ENCODE measurements around the gene PTK6.

The PTK6 gene

DNA sequence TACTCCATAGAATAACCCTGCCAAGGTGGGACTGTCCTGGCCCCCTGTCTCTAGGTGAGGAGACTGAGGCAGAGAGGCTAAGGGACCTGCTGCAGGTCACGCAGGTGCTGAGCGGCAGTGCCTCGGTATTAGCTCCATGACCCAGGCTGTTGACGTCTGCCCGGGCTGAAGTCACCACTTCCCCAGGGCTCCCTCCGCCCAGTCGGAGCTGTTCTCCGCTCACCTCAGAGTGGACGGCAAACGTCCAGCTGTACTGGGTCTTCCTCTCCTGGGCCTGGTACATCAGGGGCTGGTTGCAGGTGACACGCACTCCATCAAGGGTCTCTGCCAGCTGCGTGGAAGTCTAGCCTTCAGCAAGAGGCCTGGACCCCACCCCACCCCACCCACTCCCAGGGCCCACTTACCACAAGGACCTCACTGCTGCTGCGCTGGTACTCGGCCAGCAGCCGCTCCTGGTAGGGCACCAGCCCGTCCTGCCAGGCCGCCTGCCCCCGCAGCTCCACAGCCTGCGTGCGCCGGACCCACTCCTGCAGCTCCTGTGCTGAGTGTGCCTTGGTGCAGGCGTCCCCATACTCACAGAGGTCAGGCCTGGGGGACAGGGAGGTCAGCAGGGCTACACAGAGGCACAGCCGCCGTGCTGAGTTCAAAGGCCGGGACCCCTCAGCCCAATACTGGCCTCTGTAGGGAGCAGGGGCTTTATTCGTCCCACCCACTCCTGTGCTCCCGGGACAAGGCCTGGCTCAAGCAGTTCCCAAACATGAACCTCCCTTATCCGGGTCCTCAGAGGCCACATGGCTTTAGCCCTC is 33.3 kb upstream of the PTK6 start:
- in situ Hi-C loops (cut with MboI; ENCODE audit: low sequenced_read_pairs) = no loop called here

DNA sequence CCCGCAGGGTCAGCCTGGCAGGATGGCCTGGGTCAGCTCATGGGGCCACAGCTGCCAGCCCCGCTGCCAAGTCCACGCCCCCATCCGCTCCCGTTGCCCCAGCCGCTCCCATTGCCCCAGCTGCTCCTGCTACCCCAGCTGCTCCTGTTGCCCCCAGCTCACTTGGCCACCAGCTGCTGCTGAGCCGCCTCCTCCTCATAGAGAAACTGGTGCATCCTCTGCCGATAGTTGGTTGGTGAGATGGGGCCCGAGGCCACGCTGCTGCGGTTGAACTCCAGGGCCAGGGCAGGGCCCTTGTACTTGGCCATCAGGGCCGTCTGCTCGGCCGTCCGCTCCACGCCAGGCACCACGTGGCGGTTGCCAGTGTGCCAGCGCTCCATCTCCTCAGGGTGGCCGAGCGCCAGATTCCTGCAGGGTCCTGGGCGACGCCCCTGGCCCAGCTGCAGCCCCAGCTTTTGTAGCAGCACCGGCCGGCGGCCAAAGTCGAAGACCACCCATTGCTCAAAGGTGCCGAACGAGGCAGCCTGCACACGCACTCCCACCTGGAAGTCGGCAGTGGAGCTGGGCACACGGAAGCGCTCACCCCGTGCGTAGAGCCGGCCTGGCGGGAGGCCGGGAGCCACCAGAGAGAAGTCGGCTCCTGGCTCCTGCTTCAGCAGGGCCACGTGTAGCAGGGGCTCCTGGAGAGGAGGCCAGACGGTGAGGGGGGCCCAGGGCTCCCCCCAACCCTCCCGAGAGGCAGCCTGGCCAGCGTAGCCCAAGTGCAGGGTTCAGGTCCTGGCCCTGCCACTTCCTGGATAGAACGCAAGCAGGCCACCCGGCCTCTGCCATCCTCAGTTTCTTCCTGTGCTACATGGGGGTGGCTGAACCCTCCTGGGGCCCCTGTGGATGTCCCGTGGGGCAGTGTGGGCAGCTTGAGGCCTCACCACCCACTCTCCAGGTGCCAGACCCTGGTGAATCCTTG is 32.1 kb upstream of the PTK6 start:
- in situ Hi-C loops (cut with MboI; ENCODE audit: low sequenced_read_pairs) = no loop called here

DNA sequence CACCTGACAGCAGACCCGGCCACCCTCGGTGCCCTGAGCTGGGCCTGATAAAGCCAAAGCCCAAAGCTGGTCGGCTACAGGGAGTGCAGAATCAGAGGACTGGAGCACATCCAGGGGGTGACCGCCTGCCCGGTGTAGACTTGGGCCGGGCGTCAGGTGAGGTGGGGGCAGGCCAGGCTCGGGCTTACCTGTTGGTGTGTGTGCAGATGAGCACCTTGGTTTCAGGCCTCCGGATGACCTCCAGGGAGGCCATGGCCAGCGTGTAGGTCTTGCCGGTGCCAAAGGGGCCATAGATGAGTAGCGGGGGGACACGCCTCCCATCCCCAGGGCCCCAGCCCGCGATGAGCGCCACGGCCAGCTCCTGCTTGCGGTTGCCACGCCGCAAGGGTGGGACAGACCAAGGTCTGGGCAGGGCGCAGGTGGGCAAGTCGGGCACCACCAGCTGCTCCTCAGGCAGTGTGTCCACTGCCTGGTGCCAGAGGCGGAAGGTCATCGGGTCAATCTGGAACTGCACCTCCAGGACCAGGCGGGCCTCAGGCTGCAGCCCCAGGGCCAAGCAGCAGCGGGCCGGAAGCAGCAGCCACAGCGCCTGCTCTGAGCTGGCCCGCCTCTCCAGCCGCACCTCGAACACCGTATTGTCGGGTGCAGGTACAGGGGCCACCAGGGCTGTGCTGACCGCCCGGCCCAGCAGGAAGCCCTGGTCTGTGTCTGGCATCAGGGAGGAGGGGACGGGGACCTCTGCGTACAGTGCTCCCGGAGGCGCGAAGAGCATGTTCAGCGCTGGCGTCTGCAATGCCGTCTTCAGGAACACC is 31.2 kb upstream of the PTK6 start:
- in situ Hi-C loops (cut with MboI; ENCODE audit: low sequenced_read_pairs) = no loop called here

DNA sequence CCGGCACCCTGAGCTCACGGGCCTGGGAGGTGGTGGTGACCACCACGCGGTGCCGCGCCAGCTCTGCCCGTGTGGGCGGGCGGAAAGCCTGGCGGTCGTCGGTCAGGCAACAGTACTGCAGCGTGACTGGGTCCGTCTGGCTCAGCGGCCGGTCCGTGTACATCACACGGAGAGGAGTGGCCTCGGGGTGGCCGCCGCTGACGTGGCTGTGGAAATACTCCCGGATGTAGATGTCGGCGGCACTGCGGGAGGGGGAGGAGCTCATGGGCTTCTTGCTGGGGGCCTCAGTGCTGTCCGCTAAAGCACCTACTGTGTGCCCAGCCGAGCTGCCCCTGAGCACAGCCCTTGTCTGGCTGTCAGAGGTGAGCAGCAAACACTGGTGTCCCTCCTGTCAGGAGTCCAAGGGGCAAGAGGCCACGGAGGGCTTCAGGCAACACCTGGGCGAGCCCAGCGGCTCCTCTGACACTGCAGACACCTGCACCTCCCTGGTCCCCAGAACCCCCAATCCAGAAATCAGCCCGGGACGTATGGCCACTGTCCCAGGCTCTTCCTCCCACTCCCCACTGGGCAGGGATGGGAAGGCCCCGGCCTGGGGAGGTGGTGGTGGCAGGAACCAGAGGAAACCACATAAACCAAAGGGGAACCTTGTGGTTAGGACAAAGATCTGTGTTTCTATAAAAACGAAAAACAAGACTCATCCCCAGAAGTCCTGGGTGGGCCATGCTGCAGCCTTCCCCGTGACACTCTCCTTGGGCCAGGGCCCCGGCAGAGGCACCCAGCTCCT is 30.4 kb upstream of the PTK6 start:
- in situ Hi-C loops (cut with MboI; ENCODE audit: low sequenced_read_pairs) = no loop called here

DNA sequence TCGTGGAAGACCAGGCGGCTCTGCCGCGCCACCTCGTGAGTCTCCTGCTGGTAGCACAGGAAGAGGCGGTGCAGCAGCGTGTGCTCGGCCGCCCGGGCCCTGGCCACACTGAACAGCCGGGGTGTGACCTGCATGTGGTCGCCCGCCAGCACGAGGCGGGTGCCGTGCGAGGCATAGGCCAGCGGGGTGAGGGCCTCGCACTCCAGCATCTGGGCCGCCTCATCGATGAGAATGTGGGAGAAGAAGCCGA is 29.9 kb upstream of the PTK6 start:
- in situ Hi-C loops (cut with MboI; ENCODE audit: low sequenced_read_pairs) = no loop called here

DNA sequence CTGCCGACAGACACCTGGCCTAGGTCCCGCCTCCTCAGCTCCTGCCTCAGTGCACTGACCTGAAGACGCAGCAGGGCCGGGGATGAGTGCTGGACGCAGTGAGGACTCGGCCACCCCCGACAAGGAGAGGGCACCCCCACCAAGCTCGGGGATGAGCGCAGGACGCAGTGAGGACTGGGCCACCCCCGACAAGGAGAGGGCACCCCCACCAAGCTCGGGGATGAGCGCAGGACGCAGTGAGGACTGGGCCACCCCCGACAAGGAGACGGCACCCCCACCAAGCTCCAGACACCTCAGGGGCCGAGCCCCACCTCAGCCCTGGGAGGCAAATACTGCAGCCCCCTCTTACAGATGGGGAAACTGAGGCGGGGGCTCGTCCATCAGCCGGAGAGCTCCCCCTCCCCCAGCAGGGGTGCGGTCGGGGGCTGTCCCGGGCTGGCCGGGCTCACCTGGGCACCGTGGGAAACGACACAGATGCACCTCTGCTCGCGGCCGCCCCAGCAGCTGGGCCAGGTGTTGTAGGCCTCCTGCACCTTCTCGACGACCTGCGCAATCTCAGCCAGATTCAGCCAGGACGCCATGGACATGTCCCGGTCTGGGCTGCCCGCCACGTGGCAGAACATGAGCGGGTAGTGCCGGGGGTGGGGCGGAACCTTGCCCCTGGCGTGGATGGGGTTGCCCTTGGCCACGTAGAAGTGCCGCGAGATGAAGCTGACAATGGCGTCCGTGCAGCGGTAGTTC is 29.4 kb upstream of the PTK6 start:
- in situ Hi-C loops (cut with MboI; ENCODE audit: low sequenced_read_pairs) = no loop called here

DNA sequence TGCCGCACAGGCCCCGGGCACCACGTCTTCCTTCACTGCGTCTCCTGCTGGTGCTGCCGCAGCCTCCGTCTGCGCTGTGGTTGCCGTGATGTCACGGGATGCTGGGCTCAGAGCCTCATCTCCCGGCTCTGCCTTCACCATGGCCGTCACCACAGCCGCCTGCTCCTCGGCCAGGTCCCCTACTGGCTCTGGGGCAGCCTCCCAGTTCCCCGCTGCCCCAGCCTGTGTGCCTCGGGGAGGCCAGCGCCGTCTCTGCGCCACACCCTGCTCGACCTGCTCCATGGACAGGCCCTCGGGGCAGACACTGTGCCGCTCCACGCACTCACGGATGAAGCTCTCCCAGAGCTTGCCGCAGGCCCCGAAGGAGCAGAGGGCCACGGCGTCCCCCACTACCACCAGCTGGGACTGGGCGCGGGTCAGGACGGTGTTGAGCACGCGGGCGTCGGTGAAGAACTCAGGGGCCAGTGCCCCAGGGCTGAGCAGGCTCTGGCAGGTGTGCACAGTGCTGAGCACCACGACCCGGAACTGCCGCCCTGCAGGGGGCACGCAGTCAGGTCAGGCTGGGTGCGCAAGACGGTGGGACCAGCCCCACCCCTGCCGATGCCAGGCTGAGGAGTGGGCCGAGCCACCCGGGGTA is 28.6 kb upstream of the PTK6 start:
- in situ Hi-C loops (cut with MboI; ENCODE audit: low sequenced_read_pairs) = no loop called here

DNA sequence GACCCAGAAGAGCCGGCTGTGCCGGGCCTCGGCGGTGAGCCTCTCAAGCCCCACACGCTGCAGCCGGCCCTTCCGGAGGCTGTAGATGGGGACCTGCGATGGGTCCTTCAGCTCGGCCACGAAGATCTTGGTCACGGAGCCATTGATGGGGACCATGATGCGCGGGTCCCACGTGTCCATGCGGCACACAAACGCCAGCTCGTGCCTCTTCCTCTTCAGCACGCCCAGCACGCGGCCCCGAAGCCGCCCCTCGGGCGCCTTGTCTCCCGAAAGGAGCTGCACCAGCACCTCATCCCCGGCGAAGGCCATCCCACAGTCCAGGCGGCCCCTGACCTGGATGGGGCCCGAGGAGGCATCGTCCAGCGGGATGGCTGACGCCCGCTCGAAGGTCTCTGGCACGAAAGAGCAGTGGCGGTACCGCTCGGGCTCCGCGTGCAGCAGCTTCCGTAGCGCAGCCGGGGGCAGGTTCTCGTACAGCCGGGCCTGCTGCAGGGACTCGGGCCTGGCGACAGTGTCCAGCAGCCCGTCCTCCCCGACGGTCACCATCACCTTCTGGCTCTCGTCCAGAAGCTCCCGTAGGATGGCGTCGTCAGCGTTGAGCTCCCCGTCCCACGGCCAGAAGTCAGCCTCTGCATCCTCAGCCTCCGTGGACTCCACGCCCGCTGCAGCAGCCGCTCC is 28.0 kb upstream of the PTK6 start:
- in situ Hi-C loops (cut with MboI; ENCODE audit: low sequenced_read_pairs) = no loop called here

DNA sequence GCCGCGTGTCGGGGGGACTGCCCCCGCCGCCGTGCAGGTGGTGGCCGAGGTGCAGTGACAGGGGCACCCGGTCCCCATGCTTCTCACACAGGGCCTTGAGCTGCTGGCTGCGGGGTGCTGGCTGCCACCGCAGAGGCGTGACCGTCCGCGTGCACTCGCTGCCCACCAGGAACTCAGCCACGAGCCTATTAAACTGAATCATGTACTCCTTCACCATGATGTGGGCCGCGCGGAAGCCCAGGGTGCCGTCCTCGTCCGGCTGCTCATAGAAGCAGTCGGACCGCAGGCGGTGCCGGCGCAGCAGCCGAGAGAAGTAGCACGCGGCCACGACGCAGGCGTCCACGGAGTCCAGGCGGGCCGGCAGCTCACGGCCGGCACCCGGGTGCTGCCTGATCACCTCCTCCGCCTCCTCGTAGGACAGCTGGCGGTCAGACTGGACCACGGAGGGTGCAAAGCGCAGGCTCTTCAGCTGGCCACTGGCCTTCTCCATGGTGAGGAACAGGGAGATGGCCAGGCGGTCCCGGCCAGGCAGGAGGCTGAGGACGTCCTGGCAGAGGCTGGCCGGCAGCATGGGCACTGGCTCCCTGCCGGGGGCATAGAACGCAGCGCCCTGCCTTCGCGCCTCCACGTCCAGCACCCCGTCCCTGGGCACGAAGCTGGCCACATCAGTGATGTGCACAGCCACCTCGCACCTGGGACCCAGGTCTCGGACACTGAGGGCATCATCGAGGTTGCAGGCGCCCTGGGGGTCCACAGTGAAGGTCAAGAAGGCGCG is 27.0 kb upstream of the PTK6 start:
- in situ Hi-C loops (cut with MboI; ENCODE audit: low sequenced_read_pairs) = no loop called here

DNA sequence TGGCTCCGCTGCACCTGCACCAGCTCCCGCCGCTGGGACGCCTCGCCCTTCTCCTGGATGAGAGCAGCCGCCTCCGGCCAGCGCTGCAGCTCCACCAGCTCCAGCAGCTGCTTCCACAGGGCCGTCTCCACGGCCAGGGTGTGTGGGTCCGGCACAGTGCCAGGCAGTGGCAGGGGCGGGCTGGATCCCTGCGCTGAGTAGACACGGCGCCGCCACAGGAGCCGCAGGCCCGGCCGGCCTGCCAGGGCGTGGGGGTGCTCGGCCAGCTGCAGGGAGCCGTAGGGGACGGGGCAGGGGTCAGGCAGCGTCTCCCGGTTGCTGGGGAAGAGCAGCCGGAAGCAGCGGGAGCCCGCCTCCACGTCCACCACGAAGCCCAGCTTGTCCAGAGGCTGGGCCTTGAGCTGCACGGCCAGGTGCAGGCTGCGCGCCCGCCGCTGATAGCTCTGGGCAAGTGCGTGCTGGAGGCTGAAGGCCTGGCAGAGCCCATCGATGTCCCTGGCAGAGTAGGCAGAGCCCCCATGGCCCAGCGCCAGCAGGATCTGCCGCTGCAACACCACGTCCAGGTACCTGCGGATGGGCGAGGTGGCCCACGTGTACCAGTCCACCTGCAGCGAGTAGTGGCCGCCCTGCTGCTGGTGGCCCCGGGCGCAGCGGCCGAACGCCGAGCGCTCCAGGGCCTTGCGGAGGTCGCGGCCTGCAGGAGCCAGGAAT is 26.2 kb upstream of the PTK6 start:
- in situ Hi-C loops (cut with MboI; ENCODE audit: low sequenced_read_pairs) = no loop called here

DNA sequence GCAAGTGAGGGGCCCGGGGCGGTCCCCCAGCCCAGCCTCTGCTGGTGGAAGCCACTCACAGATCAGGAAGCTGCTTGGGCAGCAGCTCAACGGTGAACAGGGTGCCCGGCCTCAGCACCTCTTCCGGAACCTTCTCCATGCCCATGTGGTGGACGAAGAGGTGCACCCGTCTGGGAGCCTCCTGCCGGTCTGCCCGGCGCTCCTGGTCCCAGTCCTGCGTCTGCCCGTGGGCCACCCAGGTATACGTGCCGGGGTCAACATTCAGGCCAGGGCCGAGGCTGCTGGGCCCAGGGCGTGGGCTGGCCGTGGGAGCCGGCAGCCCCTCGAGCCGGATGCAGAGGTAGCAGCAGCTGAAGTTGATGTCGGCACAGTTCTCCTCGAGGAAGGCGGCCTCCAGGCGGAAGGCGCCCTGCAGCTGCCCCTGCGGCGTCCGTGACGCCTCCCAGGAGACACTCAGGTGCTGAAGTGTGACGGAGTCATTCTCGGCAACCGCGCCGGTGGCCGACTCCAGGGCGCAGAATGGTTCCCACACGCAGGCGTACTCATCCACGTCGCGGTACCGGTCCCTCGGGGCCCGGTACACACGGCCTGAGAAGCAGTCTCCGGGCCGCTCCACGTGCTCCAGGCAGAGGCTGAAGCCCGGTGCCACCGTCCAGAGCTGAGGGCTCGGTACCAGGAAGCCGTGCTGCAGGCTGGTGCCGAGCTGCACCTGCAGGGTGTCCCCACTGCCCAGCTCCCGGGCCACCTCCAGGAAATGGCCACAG is 25.5 kb upstream of the PTK6 start:
- in situ Hi-C loops (cut with MboI; ENCODE audit: low sequenced_read_pairs) = no loop called here

DNA sequence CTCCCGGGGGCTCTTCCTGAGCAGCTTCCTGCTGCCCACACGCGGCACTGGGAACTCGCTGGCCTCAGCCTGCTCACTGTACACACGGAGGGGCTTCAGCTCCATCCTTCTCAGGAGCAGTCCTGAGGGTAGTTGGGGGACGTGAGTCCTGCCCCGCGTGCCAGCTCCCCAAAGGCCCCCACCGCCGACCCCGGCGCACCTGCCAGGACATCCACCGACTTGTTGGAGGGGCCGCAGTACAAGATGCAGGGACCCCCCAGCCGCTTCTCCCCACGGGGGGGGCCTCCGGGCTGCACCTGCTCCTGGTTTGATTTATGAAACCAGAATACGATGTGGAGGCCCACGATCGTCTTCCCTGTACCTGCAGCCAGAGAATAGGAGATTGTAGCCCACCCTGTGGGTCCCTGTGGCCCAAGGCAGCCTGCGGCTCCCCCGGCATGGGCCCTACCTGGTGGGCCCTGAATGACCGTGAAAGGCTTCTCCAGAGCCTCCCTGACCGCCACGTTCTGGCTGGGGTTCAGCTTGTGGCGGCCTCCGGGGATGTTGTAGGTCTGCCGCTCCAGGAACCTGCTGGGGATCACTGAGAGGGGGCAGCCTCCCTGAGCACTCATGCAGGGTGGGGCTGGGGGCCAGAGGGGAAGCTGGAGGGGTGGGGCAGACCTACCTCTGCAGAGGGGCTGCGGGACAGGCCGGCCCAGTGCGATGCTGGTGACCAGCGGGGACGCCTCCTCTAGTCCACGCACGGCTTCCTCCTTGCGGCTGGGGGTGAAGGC is 24.6 kb upstream of the PTK6 start:
- in situ Hi-C loops (cut with MboI; ENCODE audit: low sequenced_read_pairs) = no loop called here

DNA sequence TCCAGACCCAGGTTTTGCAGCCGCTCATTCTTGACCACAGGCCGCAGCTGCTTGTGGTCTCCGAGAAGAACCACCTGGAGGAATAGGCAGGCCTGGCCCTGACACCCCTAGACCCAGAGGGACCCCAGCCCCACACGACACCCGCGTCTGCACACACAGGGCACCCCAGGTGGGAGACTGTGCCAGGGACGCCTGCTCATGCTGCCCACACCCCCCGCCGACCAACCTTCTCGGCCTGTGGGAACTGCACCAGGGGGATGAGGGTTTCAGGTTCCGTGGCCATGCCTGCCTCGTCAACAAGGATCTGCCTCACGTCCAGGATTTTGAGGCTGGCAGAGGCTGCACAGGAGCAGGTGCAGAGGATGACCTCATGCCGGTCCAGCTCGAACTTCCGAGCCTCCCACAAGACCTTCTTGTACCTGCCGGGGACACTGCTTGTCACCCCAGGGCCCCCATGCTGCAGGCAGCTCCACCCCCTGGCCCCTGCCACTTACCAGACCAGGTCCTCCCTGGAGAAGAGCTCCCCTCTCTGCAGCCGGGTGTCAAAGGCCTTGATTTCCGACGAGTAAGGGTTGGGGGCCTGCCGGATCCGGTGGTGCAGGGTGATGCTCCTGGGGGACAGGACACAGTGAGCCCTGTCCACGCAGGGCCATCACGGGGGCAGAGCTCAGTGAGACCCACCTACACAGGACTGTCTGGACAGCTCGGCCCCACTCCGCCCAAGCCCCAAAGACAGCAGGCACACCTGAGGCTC is 23.9 kb upstream of the PTK6 start:
- in situ Hi-C loops (cut with MboI; ENCODE audit: low sequenced_read_pairs) = no loop called here

DNA sequence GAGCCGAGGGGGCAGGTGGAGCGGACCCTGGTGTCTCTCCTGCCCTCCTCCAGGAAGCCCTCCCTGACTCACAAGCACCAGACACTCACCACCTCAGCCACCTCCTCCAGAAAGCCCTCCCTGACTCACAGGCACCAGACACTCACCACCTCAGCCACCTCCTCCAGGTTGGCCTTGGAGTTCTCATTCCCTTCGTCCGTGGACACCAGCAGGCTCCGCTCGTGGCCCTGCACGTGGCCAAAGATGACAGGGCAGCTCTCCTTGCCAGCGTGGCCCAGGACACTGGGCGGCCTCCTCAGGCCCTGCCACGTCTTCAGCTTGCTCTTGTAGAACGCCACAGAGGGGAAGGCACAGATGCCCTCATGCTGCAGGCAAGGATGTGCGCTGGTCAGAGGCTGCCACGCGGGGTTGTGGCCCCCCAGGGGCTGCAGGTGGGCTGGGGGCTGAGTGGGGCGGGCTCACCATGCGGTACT is 23.2 kb upstream of the PTK6 start:
- in situ Hi-C loops (cut with MboI; ENCODE audit: low sequenced_read_pairs) = no loop called here
